Liver (tissue), 3 donors: ENCODE measurements around the gene EGLN2.
"Not testable (repeated sequence)": the region's sequence is repeated elsewhere in the genome, so short reads cannot be mapped to it uniquely, and the experiment has no call there.

Source experiments
- CTCF ChIP-seq: fragments of 150-350 bp; IDR thresholded peaks from 2 replicates; pipeline ENCODE4 v1.5.1; 2017; ENCODE audit warnings: improper control_type of control experiment, low read depth, low read length; ENCODE audit not compliant: missing input control
- RAD21 ChIP-seq, 2 donors: IDR thresholded peaks; 2 replicates each; pipeline ENCODE4 v1.6.1; 2016; ENCODE audit warnings: antibody characterized with exemption in 2 of 2, mild to moderate bottlenecking in 2 of 2
- RXRA ChIP-seq, 2 donors: IDR thresholded peaks; 2 replicates each; pipeline ENCODE4 v1.6.1; 2017 to 2018; ENCODE audit warnings: antibody characterized with exemption in 2 of 2, mild to moderate bottlenecking in 1 of 2
- TAF1 ChIP-seq: conservative IDR thresholded peaks from 2 replicates; pipeline ENCODE4 v1.6.1; 2016; ENCODE audit warnings: antibody characterized with exemption, mild to moderate bottlenecking
- YY1 ChIP-seq: IDR thresholded peaks from 2 replicates; pipeline ENCODE4 v1.6.1; 2016; ENCODE audit warnings: antibody characterized with exemption, mild to moderate bottlenecking
- donor health status: healthy.
- donor health status: healthy.

- not testable (repeated sequence) for TF ChIP-seq YY1; TAF1; CTCF; RAD21 (IDR thresholded peaks at IDR 0.05); RXRA (IDR thresholded peaks at IDR 0.05)
These were observed 39.5 kb downstream of the EGLN2 start for GRCh38 chr19:40838477-40838876.
